OCI-LY1 (cell line): Measurements from ENCODE around the gene CAPZA1.

Experiments used
- CTCF ChIP-seq: fragments of 200-600 bp; sonication (generic), shearing (Covaris generic); IDR thresholded peaks from 2 replicates; pipeline ENCODE4 v1.5.1; 2017; ENCODE audit warnings: mild to moderate bottlenecking, antibody characterized with exemption, low read length, moderate library complexity, mixed read lengths
- EZH2 ChIP-seq: fragments of 200-600 bp; sonication (generic), shearing (Covaris generic); IDR thresholded peaks from 2 replicates; pipeline ENCODE4 v1.8.0; 2017; ENCODE audit warnings: borderline replicate concordance, mixed run types, mild to moderate bottlenecking, antibody characterized with exemption, low read length, moderate library complexity, mixed read lengths

GRCh38 chr1:112626887-112627286 is 7.3 kb downstream of the CAPZA1 start:
- no peak for TF ChIP-seq EZH2
- no peak for TF ChIP-seq CTCF
